ENCODE data around the gene KRT73. TPM values are rescaled to one million over a fixed set of nuclear protein-coding genes. Genes with fewer than 3 reads are reported as not detected.

The KRT73 gene
- total and polyA plus RNA-seq, 2 experiments from 2014 or later = not detected

DNA sequence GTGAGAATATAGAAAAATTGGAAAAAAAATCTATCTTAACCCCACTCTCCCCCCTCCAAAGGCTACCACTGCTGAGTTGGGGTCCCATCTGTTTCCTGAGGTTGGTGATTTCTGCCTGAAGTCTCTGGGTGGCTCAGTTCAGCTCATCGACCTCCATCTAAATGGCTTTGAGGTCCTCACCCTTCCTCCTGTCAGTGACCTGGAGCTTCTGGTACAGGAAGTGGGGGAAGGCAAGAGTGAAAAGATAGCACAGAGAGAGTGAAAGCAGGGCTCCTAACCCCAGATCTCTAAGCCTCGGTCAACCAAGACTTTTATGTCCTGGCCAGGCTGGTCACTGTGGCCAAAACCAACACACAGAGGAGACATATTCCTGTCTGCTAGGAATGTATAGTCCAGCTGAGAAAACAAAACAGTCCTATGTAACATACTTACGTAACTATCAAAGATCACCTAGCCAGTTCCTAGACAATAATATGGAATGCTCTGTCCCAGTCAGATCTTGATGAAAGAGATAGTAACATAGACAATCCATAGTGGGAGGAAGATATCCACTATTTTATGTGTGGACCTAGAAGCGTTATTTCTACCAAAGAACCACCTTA, 12.3 kb upstream of the KRT73 start (continued):
- TF ChIP-seq, protein P1, sequence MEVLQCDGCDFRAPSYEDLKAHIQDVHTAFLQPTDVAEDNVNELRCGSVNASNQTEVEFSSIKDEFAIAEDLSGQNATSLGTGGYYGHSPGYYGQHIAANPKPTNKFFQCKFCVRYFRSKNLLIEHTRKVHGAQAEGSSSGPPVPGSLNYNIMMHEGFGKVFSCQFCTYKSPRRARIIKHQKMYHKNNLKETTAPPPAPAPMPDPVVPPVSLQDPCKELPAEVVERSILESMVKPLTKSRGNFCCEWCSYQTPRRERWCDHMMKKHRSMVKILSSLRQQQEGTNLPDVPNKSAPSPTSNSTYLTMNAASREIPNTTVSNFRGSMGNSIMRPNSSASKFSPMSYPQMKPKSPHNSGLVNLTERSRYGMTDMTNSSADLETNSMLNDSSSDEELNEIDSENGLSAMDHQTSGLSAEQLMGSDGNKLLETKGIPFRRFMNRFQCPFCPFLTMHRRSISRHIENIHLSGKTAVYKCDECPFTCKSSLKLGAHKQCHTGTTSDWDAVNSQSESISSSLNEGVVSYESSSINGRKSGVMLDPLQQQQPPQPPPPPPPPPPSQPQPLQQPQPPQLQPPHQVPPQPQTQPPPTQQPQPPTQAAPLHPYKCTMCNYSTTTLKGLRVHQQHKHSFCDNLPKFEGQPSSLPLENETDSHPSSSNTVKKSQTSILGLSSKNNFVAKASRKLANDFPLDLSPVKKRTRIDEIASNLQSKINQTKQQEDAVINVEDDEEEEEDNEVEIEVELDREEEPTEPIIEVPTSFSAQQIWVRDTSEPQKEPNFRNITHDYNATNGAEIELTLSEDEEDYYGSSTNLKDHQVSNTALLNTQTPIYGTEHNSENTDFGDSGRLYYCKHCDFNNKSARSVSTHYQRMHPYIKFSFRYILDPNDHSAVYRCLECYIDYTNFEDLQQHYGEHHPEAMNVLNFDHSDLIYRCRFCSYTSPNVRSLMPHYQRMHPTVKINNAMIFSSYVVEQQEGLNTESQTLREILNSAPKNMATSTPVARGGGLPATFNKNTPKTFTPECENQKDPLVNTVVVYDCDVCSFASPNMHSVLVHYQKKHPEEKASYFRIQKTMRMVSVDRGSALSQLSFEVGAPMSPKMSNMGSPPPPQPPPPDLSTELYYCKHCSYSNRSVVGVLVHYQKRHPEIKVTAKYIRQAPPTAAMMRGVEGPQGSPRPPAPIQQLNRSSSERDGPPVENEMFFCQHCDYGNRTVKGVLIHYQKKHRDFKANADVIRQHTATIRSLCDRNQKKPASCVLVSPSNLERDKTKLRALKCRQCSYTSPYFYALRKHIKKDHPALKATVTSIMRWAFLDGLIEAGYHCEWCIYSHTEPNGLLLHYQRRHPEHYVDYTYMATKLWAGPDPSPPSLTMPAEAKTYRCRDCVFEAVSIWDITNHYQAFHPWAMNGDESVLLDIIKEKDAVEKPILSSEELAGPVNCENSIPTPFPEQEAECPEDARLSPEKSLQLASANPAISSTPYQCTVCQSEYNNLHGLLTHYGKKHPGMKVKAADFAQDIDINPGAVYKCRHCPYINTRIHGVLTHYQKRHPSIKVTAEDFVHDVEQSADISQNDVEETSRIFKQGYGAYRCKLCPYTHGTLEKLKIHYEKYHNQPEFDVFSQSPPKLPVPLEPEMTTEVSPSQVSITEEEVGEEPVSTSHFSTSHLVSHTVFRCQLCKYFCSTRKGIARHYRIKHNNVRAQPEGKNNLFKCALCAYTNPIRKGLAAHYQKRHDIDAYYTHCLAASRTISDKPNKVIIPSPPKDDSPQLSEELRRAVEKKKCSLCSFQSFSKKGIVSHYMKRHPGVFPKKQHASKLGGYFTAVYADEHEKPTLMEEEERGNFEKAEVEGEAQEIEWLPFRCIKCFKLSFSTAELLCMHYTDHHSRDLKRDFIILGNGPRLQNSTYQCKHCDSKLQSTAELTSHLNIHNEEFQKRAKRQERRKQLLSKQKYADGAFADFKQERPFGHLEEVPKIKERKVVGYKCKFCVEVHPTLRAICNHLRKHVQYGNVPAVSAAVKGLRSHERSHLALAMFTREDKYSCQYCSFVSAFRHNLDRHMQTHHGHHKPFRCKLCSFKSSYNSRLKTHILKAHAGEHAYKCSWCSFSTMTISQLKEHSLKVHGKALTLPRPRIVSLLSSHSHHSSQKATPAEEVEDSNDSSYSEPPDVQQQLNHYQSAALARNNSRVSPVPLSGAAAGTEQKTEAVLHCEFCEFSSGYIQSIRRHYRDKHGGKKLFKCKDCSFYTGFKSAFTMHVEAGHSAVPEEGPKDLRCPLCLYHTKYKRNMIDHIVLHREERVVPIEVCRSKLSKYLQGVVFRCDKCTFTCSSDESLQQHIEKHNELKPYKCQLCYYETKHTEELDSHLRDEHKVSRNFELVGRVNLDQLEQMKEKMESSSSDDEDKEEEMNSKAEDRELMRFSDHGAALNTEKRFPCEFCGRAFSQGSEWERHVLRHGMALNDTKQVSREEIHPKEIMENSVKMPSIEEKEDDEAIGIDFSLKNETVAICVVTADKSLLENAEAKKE (CRISPR knock-in tag; IDR thresholded peaks at IDR 0.05) = no peak
- TF ChIP-seq, protein P2, sequence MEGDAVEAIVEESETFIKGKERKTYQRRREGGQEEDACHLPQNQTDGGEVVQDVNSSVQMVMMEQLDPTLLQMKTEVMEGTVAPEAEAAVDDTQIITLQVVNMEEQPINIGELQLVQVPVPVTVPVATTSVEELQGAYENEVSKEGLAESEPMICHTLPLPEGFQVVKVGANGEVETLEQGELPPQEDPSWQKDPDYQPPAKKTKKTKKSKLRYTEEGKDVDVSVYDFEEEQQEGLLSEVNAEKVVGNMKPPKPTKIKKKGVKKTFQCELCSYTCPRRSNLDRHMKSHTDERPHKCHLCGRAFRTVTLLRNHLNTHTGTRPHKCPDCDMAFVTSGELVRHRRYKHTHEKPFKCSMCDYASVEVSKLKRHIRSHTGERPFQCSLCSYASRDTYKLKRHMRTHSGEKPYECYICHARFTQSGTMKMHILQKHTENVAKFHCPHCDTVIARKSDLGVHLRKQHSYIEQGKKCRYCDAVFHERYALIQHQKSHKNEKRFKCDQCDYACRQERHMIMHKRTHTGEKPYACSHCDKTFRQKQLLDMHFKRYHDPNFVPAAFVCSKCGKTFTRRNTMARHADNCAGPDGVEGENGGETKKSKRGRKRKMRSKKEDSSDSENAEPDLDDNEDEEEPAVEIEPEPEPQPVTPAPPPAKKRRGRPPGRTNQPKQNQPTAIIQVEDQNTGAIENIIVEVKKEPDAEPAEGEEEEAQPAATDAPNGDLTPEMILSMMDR (conservative IDR thresholded peaks at IDR 0.05; ENCODE audit: low read depth in 2 of 2) = no peak
- TF ChIP-seq CREB1 (CRISPR knock-in tag; IDR thresholded peaks at IDR 0.05; ENCODE audit: low read depth) = no peak

DNA sequence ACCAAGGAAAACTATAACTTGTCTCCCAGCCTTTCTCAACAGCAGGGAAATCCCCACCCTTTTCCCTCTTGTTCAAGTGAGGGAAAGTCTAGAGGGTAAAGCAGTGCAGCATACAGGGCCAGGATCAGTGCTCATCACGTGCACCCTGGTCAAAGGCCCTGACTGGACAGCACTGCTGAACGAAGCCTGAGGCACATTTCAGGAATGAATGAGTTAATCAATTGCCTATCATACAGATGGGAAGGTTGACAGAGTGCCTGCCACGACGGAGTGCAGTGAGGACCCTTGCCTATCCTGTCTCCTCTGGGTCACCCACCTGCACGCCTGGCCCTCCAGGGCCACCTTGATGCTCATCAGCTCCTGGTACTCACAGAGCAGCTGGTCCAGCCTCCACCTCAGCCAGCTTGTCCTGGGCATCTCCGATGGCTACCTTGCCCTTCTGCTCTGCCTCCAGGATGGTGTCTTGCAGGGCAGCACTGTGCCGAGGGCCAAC, 11.7 kb upstream of the KRT73 start:
- no peak overlapping the region for H3K4me3 ChIP-seq
- H3K9me2 ChIP-seq (ENCODE audit: insufficient read depth) = no peaks in the 10 kb centered on the region
- DNase-seq (ENCODE audit: low spot score) (no peak), ATAC-seq (no peak)
- no peak overlapping the region for H2AFZ ChIP-seq
- H3K27ac ChIP-seq (ENCODE audit: low read depth) = no peak overlapping the region
- Mint-ChIP-seq H3K4me3 (no peak overlapping the region), H3K27ac (no peak overlapping the region), H3K4me1 (peaks cover 4% of the 10 kb centered on the region), H3K9me3 (no peaks in the 10 kb centered on the region), H3K36me3 (ENCODE audit: low read depth) (no peaks in the 10 kb centered on the region), H3K27me3 (ENCODE audit: insufficient read depth, low read depth, poor library complexity) (peaks cover 3% of the 10 kb centered on the region)
- no peaks in the 10 kb centered on the region for H3K4me1 ChIP-seq (ENCODE audit: insufficient read depth)
- no peak overlapping the region for H3K4me2 ChIP-seq
- H4K20me1 ChIP-seq (replicated peaks; ENCODE audit: insufficient read depth) = no peaks in the 10 kb centered on the region
- H3K79me2 ChIP-seq (replicated peaks; ENCODE audit: insufficient read depth) = no peaks in the 10 kb centered on the region
- H3F3A ChIP-seq (replicated peaks; ENCODE audit: low read depth) = no peaks in the 10 kb centered on the region
- no peak for TF ChIP-seq STAT1 (IDR thresholded peaks at IDR 0.05; ENCODE audit: unreplicated experiment)
- TF ChIP-seq, protein P1 (CRISPR knock-in tag; IDR thresholded peaks at IDR 0.05) = no peak
- H3K27me3 ChIP-seq (ENCODE audit: insufficient read depth) = no peaks in the 10 kb centered on the region
- H3K36me3 ChIP-seq (ENCODE audit: insufficient read depth) = no peaks in the 10 kb centered on the region

Data from GM23338 (cell line).